HepG2 (cell line): ENCODE data around the gene ABHD10.
A peak's percentile ranks its signal among the peaks of the same experiment; 100 is the strongest.

Experiments used
- FOXK2 ChIP-seq: fragments of 450-650 bp; IDR thresholded peaks from 2 replicates; pipeline ENCODE4 v1.6.1; 2016
- MYC ChIP-seq: sonication (generic); formaldehyde crosslinking; IDR thresholded peaks from 2 replicates; pipeline ENCODE4 v1.9.0; 2021; ENCODE audit warnings: missing genetic modification reagents, borderline replicate concordance
- PHB2 ChIP-seq: fragments of 450-650 bp; IDR thresholded peaks from 2 replicates; pipeline ENCODE4 v1.6.1; 2018; ENCODE audit not compliant: partially characterized antibody
- SNAPC2 ChIP-seq: sonication (generic); formaldehyde crosslinking; IDR thresholded peaks from 2 replicates; pipeline ENCODE4 v1.8.1; 2022; ENCODE audit warnings: mild to moderate bottlenecking, missing genetic modification reagents
- ZFX ChIP-seq: sonication (generic); formaldehyde crosslinking; IDR thresholded peaks from 2 replicates; pipeline ENCODE4 v1.4.0; 2020; ENCODE audit warnings: mild to moderate bottlenecking, low read depth, missing genetic modification reagents, moderate library complexity
- ZNF33A ChIP-seq: sonication (generic); formaldehyde crosslinking; IDR thresholded peaks from 2 replicates; pipeline ENCODE4 v1.5.1; 2020; ENCODE audit warnings: missing genetic modification reagents, mild to moderate bottlenecking, moderate library complexity, borderline replicate concordance
- TF ChIP-seq, protein P1 (sequence below): sonication (generic); formaldehyde crosslinking; IDR thresholded peaks from 2 replicates; pipeline ENCODE4 v1.5.0; 2020; ENCODE audit warnings: mild to moderate bottlenecking, missing genetic modification reagents, moderate library complexity
- TF ChIP-seq, protein P2 (sequence below): sonication (generic); formaldehyde crosslinking; IDR thresholded peaks from 2 replicates; pipeline ENCODE4 v1.4.0; 2020; ENCODE audit warnings: missing genetic modification reagents

DNA sequence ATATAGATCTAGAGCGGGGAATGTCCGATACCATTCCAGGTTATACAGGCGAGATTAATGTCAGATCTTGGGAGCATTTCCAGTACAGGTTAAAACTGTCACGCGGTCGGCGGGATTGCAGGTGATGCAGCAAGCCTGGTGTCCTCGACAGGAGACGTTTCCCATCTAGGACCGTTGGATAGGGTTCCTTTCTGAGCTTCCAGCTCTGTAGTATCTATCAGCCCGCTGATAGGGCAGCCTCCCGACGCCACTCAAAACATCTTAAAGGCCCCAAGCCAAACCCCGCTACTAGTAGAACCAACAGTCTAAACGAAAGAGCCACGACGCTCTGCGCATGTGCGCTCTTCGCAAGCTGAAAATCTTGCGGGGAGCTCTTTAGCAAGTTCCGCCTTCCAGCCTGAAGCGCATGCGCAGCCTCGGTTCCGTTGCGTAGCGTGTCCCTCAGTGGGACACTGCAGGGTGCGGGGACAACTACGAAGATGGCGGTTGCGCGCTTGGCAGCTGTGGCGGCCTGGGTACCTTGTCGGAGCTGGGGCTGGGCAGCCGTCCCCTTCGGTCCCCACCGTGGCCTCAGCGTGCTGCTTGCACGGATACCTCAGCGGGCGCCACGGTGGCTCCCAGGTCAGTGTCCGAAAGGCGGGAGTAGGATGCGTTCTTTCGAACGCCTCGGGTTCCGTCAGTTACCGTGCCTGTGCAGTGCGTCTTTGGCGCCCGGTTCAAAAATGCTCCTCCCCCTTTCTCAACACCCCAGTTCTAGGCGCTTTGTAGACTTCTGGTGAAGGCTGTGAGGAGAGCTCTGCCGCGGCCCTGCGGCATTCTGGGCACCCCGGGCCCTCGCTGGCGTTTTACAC is at the start of gene ABHD10:
- TF ChIP-seq SNAPC2 (CRISPR knock-in tag), result peak; percentile 18; the same call in 1 of the 2 replicates
- TF ChIP-seq, protein P1, sequence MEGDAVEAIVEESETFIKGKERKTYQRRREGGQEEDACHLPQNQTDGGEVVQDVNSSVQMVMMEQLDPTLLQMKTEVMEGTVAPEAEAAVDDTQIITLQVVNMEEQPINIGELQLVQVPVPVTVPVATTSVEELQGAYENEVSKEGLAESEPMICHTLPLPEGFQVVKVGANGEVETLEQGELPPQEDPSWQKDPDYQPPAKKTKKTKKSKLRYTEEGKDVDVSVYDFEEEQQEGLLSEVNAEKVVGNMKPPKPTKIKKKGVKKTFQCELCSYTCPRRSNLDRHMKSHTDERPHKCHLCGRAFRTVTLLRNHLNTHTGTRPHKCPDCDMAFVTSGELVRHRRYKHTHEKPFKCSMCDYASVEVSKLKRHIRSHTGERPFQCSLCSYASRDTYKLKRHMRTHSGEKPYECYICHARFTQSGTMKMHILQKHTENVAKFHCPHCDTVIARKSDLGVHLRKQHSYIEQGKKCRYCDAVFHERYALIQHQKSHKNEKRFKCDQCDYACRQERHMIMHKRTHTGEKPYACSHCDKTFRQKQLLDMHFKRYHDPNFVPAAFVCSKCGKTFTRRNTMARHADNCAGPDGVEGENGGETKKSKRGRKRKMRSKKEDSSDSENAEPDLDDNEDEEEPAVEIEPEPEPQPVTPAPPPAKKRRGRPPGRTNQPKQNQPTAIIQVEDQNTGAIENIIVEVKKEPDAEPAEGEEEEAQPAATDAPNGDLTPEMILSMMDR (CRISPR knock-in tag), result no peak
- TF ChIP-seq PHB2, result no peak
- peak; percentile 90 for TF ChIP-seq ZFX (CRISPR knock-in tag)
- TF ChIP-seq ZNF33A (CRISPR knock-in tag), result no peak
- TF ChIP-seq, protein P2, sequence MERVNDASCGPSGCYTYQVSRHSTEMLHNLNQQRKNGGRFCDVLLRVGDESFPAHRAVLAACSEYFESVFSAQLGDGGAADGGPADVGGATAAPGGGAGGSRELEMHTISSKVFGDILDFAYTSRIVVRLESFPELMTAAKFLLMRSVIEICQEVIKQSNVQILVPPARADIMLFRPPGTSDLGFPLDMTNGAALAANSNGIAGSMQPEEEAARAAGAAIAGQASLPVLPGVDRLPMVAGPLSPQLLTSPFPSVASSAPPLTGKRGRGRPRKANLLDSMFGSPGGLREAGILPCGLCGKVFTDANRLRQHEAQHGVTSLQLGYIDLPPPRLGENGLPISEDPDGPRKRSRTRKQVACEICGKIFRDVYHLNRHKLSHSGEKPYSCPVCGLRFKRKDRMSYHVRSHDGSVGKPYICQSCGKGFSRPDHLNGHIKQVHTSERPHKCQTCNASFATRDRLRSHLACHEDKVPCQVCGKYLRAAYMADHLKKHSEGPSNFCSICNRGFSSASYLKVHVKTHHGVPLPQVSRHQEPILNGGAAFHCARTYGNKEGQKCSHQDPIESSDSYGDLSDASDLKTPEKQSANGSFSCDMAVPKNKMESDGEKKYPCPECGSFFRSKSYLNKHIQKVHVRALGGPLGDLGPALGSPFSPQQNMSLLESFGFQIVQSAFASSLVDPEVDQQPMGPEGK, result peak; percentile 54
- TF ChIP-seq MYC (CRISPR knock-in tag), result peak; percentile 80; the same call in 1 of the 2 replicates
- no peak for TF ChIP-seq FOXK2
